ENCODE data around the gene MMAB. TPM values are rescaled to one million over a fixed set of nuclear protein-coding genes. Genes with fewer than 3 reads are reported as not detected.

The MMAB gene
- total RNA-seq, 1 experiment from 2014 or later, result 24.3 TPM

DNA sequence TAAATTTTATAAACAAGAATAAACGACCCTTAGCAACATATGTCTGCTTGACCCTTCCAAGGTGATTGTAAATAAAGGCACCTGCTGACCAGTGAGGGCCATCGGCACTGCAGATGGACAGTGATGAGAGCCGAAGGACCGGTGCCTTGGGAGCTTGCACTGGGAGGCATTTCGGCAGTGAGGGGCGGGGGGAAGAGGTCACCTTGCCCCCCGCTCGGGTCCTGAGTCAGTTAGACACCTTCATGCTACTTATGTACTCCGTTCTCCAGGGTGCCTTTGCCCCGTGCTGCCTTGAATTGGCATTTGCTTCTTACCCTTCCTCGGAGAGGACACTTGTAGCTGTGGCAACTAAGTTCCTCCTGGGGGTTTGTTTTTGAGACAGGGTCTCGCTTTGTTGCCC, 23.0 kb downstream of the MMAB start:
- no peak overlapping the region for H3K14ac ChIP-seq (ENCODE audit: insufficient read depth, low read length)
- no peaks in the 10 kb centered on the region for H3K9me3 ChIP-seq (ENCODE audit: control insufficient read depth, low read depth, low read length)
- H3T11ph ChIP-seq (ENCODE audit: low read length), result no peak overlapping the region
- no peak overlapping the region for H4K5ac ChIP-seq (ENCODE audit: insufficient read length, low read depth, low read length)
- TF ChIP-seq, protein P1, sequence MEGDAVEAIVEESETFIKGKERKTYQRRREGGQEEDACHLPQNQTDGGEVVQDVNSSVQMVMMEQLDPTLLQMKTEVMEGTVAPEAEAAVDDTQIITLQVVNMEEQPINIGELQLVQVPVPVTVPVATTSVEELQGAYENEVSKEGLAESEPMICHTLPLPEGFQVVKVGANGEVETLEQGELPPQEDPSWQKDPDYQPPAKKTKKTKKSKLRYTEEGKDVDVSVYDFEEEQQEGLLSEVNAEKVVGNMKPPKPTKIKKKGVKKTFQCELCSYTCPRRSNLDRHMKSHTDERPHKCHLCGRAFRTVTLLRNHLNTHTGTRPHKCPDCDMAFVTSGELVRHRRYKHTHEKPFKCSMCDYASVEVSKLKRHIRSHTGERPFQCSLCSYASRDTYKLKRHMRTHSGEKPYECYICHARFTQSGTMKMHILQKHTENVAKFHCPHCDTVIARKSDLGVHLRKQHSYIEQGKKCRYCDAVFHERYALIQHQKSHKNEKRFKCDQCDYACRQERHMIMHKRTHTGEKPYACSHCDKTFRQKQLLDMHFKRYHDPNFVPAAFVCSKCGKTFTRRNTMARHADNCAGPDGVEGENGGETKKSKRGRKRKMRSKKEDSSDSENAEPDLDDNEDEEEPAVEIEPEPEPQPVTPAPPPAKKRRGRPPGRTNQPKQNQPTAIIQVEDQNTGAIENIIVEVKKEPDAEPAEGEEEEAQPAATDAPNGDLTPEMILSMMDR (conservative IDR thresholded peaks at IDR 0.05), result no peak
- no peak overlapping the region for H3K27ac ChIP-seq (ENCODE audit: insufficient read length, low read depth, low read length)
- H3K23me2 ChIP-seq (ENCODE audit: insufficient read length, low read depth, low read length, poor library complexity, severe bottlenecking), result no peaks in the 10 kb centered on the region
- peak overlapping the region in 1 of 3 experiments; percentile 46; a peak in 1 of 7 replicates for H3K27ac Mint-ChIP-seq
- no peak overlapping the region for H2AK5ac ChIP-seq (ENCODE audit: insufficient read length, low read length)
- no peaks in the 10 kb centered on the region for H3K79me2 ChIP-seq (ENCODE audit: insufficient read depth, low read length)
- H3K27me3 ChIP-seq (ENCODE audit: insufficient read depth, low read length), result no peaks in the 10 kb centered on the region
- no peak overlapping the region for H2BK5ac ChIP-seq (ENCODE audit: insufficient read length, low read length)
- H3K18ac ChIP-seq (ENCODE audit: insufficient read length, low read depth, low read length), result no peak overlapping the region
- H3K79me1 ChIP-seq (ENCODE audit: insufficient read depth, low read depth, low read length, poor library complexity, severe bottlenecking), result no peaks in the 10 kb centered on the region
- no peak overlapping the region for H3K4me2 ChIP-seq (ENCODE audit: insufficient read depth, insufficient read length, low read length)
- H3K4me1 ChIP-seq (ENCODE audit: insufficient read depth, low read length), result no peaks in the 10 kb centered on the region
- no peak overlapping the region for H2BK120ac ChIP-seq (ENCODE audit: low read depth, low read length, poor library complexity, severe bottlenecking)
- no peak overlapping the region for H3K4ac ChIP-seq (ENCODE audit: low read depth, low read length)
- no peaks in the 10 kb centered on the region for H4K20me1 ChIP-seq (ENCODE audit: control insufficient read depth, insufficient read depth, insufficient read length)
- no peak overlapping the region for H4K91ac ChIP-seq (ENCODE audit: insufficient read length, low read depth, low read length)
- H3K4me3 Mint-ChIP-seq, result no peak overlapping the region
- no peak overlapping the region for H3K9ac ChIP-seq (ENCODE audit: extremely low read depth, insufficient read length, low read length)
- H3K36me3 Mint-ChIP-seq (ENCODE audit: insufficient read depth in 1 of 3, low read depth in 3 of 3), result no peaks in the 10 kb centered on the region
- no peak overlapping the region for H3K23ac ChIP-seq (ENCODE audit: insufficient read length, low read depth, low read length)
- H3K56ac ChIP-seq (ENCODE audit: insufficient read length, low read depth, low read length), result no peak overlapping the region
- H2BK15ac ChIP-seq (ENCODE audit: low read depth, low read length), result no peak overlapping the region
- H3K9me3 Mint-ChIP-seq, result no peaks in the 10 kb centered on the region
- H4K8ac ChIP-seq (replicated peaks; ENCODE audit: insufficient read length, low read depth, low read length), result no peak overlapping the region
- peaks cover 16% of the 10 kb centered on the region for H3K27me3 Mint-ChIP-seq (ENCODE audit: low read depth)
- DNase-seq, result no peak
- H2AFZ ChIP-seq (ENCODE audit: low read length), result no peak overlapping the region
- no peak overlapping the region for H2BK12ac ChIP-seq (ENCODE audit: insufficient read length, low read depth, low read length)
- H3K4me1 Mint-ChIP-seq, result peaks cover 0 to 9% of the 10 kb centered on the region in 2 experiments; a peak in 2 of 4 replicates
- no peak overlapping the region for H2BK20ac ChIP-seq (ENCODE audit: low read depth, low read length, poor library complexity, severe bottlenecking)
- WGBS (ENCODE audit: extremely low coverage, insufficient read length, low lambda C conversion rate), result no CpG with 5 or more reads among the region's 12 CpGs
